ENCODE data around the gene CATSPER1. TPM values are rescaled to one million over a fixed set of nuclear protein-coding genes. Genes with fewer than 3 reads are reported as not detected.
A peak's percentile ranks its signal among the peaks of the same experiment; 100 is the strongest.

CATSPER1 gene
- total RNA-seq, 1 donor from 2014 or later: 0.54 TPM

DNA sequence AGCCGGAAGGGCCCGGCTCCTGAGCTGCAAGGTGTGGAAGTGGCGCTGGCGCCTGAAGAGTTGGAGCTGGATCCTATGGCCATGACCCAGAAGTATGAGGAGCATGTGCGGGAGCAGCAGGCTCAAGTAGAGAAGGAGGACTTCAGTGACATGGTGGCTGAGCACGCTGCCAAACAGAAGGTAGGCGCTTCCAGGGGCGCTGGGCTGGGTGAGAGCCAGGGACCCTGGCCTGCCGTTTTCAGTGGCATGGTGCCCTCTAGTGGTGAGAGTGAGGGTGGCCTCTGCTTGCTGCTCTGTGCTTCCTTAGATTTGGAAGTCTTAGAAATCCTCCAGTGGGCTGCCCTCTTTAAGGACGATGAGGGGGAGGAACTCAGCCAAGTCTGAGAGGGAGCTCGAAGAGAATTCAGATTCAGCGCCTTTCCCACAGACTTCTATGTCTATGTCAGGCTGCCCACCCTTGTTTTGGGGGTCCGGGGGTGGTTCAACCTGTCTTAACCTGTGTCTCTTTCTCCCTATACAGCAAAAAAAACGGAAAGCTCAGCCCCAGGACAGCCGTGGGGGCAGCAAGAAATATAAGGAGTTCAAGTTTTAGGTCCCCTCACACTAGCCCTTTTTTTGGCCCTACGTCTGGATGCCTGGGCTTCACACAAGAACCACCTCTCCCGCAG, 42.0 kb upstream of the CATSPER1 start:
- H3K27me3 Mint-ChIP-seq (ENCODE audit: unreplicated experiment): no peaks in the 10 kb centered on the region
- peak overlapping the region; percentile 48 for H3K4me3 Mint-ChIP-seq (ENCODE audit: unreplicated experiment)
- TF ChIP-seq CTCF (IDR thresholded peaks at IDR 0.05): peak; percentile 96
- no peaks in the 10 kb centered on the region for H3K9me3 Mint-ChIP-seq (ENCODE audit: unreplicated experiment)
- DNase-seq (ENCODE audit: extremely low spot score, unreplicated experiment): peak; percentile 93
- peak overlapping the region; percentile 97 for H3K27ac Mint-ChIP-seq (ENCODE audit: unreplicated experiment)
- peaks cover 37% of the 10 kb centered on the region for H3K4me1 Mint-ChIP-seq (ENCODE audit: unreplicated experiment)
- peaks cover 52% of the 10 kb centered on the region for H3K36me3 Mint-ChIP-seq (ENCODE audit: unreplicated experiment)

- no peak for TF ChIP-seq CTCF (IDR thresholded peaks at IDR 0.05)
- H3K36me3 Mint-ChIP-seq (ENCODE audit: unreplicated experiment): peaks cover 58% of the 10 kb centered on the region
- H3K4me1 Mint-ChIP-seq (ENCODE audit: unreplicated experiment): peaks cover 32% of the 10 kb centered on the region
- no peaks in the 10 kb centered on the region for H3K27me3 Mint-ChIP-seq (ENCODE audit: unreplicated experiment)
- DNase-seq (ENCODE audit: extremely low spot score, unreplicated experiment): peak; percentile 73
- H3K9me3 Mint-ChIP-seq (ENCODE audit: unreplicated experiment): no peaks in the 10 kb centered on the region
- no peak overlapping the region for H3K4me3 Mint-ChIP-seq (ENCODE audit: unreplicated experiment)
- H3K27ac Mint-ChIP-seq (ENCODE audit: unreplicated experiment): peak overlapping the region; percentile 97
These were observed 41.4 kb upstream of the CATSPER1 start for GRCh38 chr11:66067640-66068039.

DNA sequence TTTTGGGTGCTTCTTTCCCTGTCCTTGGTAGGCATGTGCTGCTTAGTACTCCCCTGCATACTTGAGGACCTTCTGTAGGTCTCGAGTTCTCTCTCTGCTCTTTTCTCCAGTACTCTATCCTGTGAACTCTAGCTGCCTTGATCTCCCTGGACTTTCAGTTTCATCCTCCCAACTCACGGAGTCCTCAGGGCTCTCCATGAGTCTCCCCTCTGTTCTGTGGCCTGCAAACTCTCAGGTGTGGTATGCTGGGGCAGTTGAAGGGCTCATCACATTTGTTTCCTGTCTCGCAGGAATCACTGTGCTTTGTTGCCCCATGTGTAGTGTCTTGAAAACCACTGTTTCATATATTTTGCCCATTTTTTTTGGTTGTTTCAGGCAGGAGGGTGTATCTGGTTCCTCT, 40.5 kb upstream of the CATSPER1 start:
- H3K27me3 Mint-ChIP-seq (ENCODE audit: unreplicated experiment): no peaks in the 10 kb centered on the region
- H3K4me1 Mint-ChIP-seq (ENCODE audit: unreplicated experiment): peaks cover 23% of the 10 kb centered on the region
- TF ChIP-seq CTCF (IDR thresholded peaks at IDR 0.05): no peak
- H3K4me3 Mint-ChIP-seq (ENCODE audit: unreplicated experiment): no peak overlapping the region
- H3K9me3 Mint-ChIP-seq (ENCODE audit: unreplicated experiment): no peaks in the 10 kb centered on the region
- peak overlapping the region; percentile 31 for H3K27ac Mint-ChIP-seq (ENCODE audit: unreplicated experiment)
- peaks cover 60% of the 10 kb centered on the region for H3K36me3 Mint-ChIP-seq (ENCODE audit: unreplicated experiment)
- DNase-seq (ENCODE audit: extremely low spot score, unreplicated experiment): no peak

- Mint-ChIP-seq H3K27ac (ENCODE audit: unreplicated experiment) (no peak overlapping the region), H3K9me3 (ENCODE audit: unreplicated experiment) (no peaks in the 10 kb centered on the region), H3K4me3 (ENCODE audit: unreplicated experiment) (no peak overlapping the region), H3K27me3 (ENCODE audit: unreplicated experiment) (no peaks in the 10 kb centered on the region), H3K4me1 (ENCODE audit: unreplicated experiment) (peaks cover 15% of the 10 kb centered on the region), H3K36me3 (ENCODE audit: unreplicated experiment) (peaks cover 75% of the 10 kb centered on the region)
- TF ChIP-seq CTCF (IDR thresholded peaks at IDR 0.05): no peak
- no peak for DNase-seq (ENCODE audit: extremely low spot score, unreplicated experiment)
These were observed 38.3 kb upstream of the CATSPER1 start for GRCh38 chr11:66064571-66064970.

GRCh38 chr11:66063900-66064299, 37.6 kb upstream of the CATSPER1 start:
- Mint-ChIP-seq H3K27ac (ENCODE audit: unreplicated experiment) (no peak overlapping the region), H3K36me3 (ENCODE audit: unreplicated experiment) (peaks cover 74% of the 10 kb centered on the region), H3K4me1 (ENCODE audit: unreplicated experiment) (peaks cover 8% of the 10 kb centered on the region), H3K27me3 (ENCODE audit: unreplicated experiment) (no peaks in the 10 kb centered on the region), H3K4me3 (ENCODE audit: unreplicated experiment) (no peak overlapping the region), H3K9me3 (ENCODE audit: unreplicated experiment) (no peaks in the 10 kb centered on the region)
- no peak for DNase-seq (ENCODE audit: extremely low spot score, unreplicated experiment)
- no peak for TF ChIP-seq CTCF (IDR thresholded peaks at IDR 0.05)
